Natural killer cell (primary cell): Measurements from ENCODE around the gene TMEM18. TPM values are rescaled to one million over a fixed set of nuclear protein-coding genes. Genes with fewer than 3 reads are reported as not detected.

ENCODE experiments used
- ATAC-seq, 3 donors: fragments of 150-1000 bp in 2 of 3; fragments of 200-7000 bp in 1 of 3; cut with Tn5 transposase; 1 replicate in 1 of 3; 2 replicates in 2 of 3; pipeline ENCODE4 v1.10.0; 2021; ENCODE audit warnings: mild to moderate bottlenecking in 2 of 3, moderate library complexity in 2 of 3
- DNase-seq, 2 donors: peaks; one replicate each; pipeline versions ENCODE4 v3.0.0 to v3.0.0-alpha.2; 2013 to 2021; ENCODE audit warnings: mixed read lengths in 1 of 2
- H3K27ac ChIP-seq: one replicate; pipeline ENCODE4 v1.5.1; 2013; ENCODE audit warnings: mild to moderate bottlenecking, low read length
- H3K27me3 ChIP-seq: one replicate; pipeline ENCODE4 v1.6.1; 2013; ENCODE audit warnings: low read length; ENCODE audit not compliant: control insufficient read depth, insufficient read depth
- H3K36me3 ChIP-seq: one replicate; pipeline ENCODE4 v1.6.1; 2013; ENCODE audit warnings: low read length; ENCODE audit not compliant: control insufficient read depth, insufficient read depth
- H3K4me1 ChIP-seq: one replicate; pipeline ENCODE4 v1.6.1; 2013; ENCODE audit warnings: low read length; ENCODE audit not compliant: control insufficient read depth, insufficient read depth
- H3K4me3 ChIP-seq: one replicate; pipeline ENCODE4 v1.5.1; 2013; ENCODE audit warnings: low read length
- H3K9me3 ChIP-seq: one replicate; pipeline ENCODE4 v1.6.1; 2013; ENCODE audit warnings: low read length; ENCODE audit not compliant: control insufficient read depth, insufficient read depth
- H3K27ac Mint-ChIP-seq, 2 donors: one replicate each; pipeline ENCODE4 v1.8.0; 2022; ENCODE audit warnings: mild to moderate bottlenecking in 2 of 2, mixed read lengths in 2 of 2, moderate library complexity in 1 of 2
- H3K27me3 Mint-ChIP-seq, 2 donors: one replicate each; pipeline ENCODE4 v1.8.0; 2022; ENCODE audit warnings: low read depth in 2 of 2, mixed read lengths in 2 of 2
- H3K36me3 Mint-ChIP-seq: one replicate; pipeline ENCODE4 v1.8.0; 2022; ENCODE audit warnings: mixed read lengths
- H3K4me1 Mint-ChIP-seq, 2 donors: one replicate each; pipeline ENCODE4 v1.8.0; 2022; ENCODE audit warnings: mixed read lengths in 2 of 2
- H3K4me3 Mint-ChIP-seq: one replicate; pipeline ENCODE4 v1.8.0; 2022; ENCODE audit warnings: mild to moderate bottlenecking, moderate library complexity, mixed read lengths
- H3K9me3 Mint-ChIP-seq, 2 donors: one replicate each; pipeline ENCODE4 v1.8.0; 2022; ENCODE audit warnings: mixed read lengths in 2 of 2
- WGBS: methylation state at CpG from one replicate; pipeline ENCODE4 v1.1.7; 2013; ENCODE audit warnings: missing lambda C conversion rate; ENCODE audit not compliant: insufficient coverage; 5-methylcytosine and 5-hydroxymethylcytosine counted together
- intact Hi-C: fragments of 100-400 bp; cut with micrococcal nuclease; formaldehyde crosslinking; loops from one replicate; pipeline ENCODE4 v1.14.2; 2022
- total RNA-seq, 4 donors: library from RNA; stranded (reverse); fragments of 120-200 nt in 1 of 4; gene quantifications; one replicate each; pipeline versions ENCODE4 v1.2.3 to v1.2.4, GENCODE V29; 2013 to 2022
- TF ChIP-seq, protein P1 (sequence below): fragments of 200-600 bp; IDR thresholded peaks from one replicate; pipeline ENCODE4 v1.8.0; 2022; ENCODE audit warnings: antibody characterized with exemption

TMEM18 gene
- total RNA-seq, 3 donors from 2014 or later (not counting 1 experiment from before 2014, with no cell fraction given): 22.0 to 30.8 (median 22.1) TPM

DNA sequence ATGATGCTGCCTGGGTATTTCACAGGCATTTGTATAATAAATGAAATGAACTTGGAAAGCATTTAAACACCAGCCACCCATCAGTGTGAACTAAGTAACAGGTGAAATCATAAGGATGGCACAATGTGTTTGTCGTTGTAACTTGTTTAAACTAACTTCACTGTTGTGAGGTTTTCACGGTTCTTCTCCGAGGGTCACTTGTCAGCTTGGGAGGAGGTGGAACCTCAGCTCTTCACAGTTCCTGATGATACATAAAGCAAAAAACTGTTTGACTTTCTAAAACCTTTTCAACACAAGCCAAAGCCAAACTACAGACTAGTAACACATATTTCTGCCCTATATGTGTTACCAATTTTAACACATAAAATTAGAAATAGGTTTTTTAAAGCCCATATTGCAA is 13.1 kb downstream of the TMEM18 start:
- H3K4me1 Mint-ChIP-seq: peaks cover 50 to 63% of the 10 kb centered on the region in 2 donors
- WGBS: 27% methylated on average over 2 of the region's 3 CpGs
- H3K4me1 ChIP-seq: peaks cover 44% of the 10 kb centered on the region
- peak; percentile 49 to 75 (median 65) for ATAC-seq
- peak overlapping the region; percentile 62 for H3K4me3 Mint-ChIP-seq
- TF ChIP-seq, protein P1, sequence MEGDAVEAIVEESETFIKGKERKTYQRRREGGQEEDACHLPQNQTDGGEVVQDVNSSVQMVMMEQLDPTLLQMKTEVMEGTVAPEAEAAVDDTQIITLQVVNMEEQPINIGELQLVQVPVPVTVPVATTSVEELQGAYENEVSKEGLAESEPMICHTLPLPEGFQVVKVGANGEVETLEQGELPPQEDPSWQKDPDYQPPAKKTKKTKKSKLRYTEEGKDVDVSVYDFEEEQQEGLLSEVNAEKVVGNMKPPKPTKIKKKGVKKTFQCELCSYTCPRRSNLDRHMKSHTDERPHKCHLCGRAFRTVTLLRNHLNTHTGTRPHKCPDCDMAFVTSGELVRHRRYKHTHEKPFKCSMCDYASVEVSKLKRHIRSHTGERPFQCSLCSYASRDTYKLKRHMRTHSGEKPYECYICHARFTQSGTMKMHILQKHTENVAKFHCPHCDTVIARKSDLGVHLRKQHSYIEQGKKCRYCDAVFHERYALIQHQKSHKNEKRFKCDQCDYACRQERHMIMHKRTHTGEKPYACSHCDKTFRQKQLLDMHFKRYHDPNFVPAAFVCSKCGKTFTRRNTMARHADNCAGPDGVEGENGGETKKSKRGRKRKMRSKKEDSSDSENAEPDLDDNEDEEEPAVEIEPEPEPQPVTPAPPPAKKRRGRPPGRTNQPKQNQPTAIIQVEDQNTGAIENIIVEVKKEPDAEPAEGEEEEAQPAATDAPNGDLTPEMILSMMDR: no peak
- peaks cover 0 to 4% of the 10 kb centered on the region in 2 donors for H3K27me3 Mint-ChIP-seq
- H3K36me3 ChIP-seq: peaks cover 27% of the 10 kb centered on the region
- H3K27me3 ChIP-seq: no peaks in the 10 kb centered on the region
- H3K36me3 Mint-ChIP-seq: peaks cover 26% of the 10 kb centered on the region
- intact Hi-C loops: loop anchor here (10.0 kb wide), 1 partner anchor 129 kb away; no protein-coding TSS in a partner anchor
- H3K27ac ChIP-seq: no peak overlapping the region
- peaks cover 14% of the 10 kb centered on the region for H3K9me3 ChIP-seq
- H3K4me3 ChIP-seq: no peak overlapping the region
- DNase-seq: no peak
- H3K9me3 Mint-ChIP-seq: peaks cover 6 to 8% of the 10 kb centered on the region in 2 donors
- H3K27ac Mint-ChIP-seq: peak overlapping the region; percentile 52 to 59

GRCh38 chr2:663221-663620 is 14.0 kb downstream of the TMEM18 start:
- ATAC-seq (no peak), DNase-seq (no peak)
- Mint-ChIP-seq H3K4me3 (peak overlapping the region; percentile 62), H3K36me3 (peaks cover 22% of the 10 kb centered on the region), H3K4me1 (peaks cover 50 to 68% of the 10 kb centered on the region in 2 donors), H3K27ac (peak overlapping the region; percentile 52 to 59), H3K9me3 (peaks cover 6 to 8% of the 10 kb centered on the region in 2 donors), H3K27me3 (peaks cover 0 to 7% of the 10 kb centered on the region in 2 donors)
- Histone ChIP-seq H3K4me3 (no peak overlapping the region), H3K27ac (no peak overlapping the region), H3K9me3 (peaks cover 14% of the 10 kb centered on the region), H3K27me3 (no peaks in the 10 kb centered on the region), H3K4me1 (peaks cover 44% of the 10 kb centered on the region), H3K36me3 (peaks cover 18% of the 10 kb centered on the region)
- TF ChIP-seq, protein P1: no peak
- intact Hi-C loops: loop anchor here (10.0 kb wide), 1 partner anchor 128 kb away; no protein-coding TSS in a partner anchor
- 87% methylated on average over 13 of the region's 13 CpGs for WGBS

DNA sequence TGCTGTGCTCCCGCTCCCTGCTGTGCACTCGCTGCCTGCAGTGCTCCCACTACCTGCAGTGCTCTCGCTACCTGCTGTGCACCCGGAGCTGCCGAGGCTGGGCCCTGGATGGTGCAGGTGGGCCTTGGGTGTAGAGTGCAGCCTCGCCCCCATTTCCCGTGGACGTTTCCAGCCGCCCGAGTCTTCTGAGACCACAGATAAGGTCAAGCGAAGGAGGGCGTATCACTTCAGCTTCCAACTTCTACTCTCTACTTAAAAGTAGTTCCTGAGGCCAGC is 15.9 kb downstream of the TMEM18 start:
- TF ChIP-seq, protein P1: no peak
- H3K4me1 Mint-ChIP-seq: peaks cover 66 to 85% of the 10 kb centered on the region in 2 donors

More for the DNA sequence above, 15.9 kb downstream of the TMEM18 start:
- H3K36me3 Mint-ChIP-seq: peaks cover 13% of the 10 kb centered on the region
- intact Hi-C loops: loop anchor here (10.0 kb wide), 1 partner anchor 126 kb away; no protein-coding TSS in a partner anchor
- no peak overlapping the region for H3K27ac Mint-ChIP-seq
- H3K36me3 ChIP-seq: peaks cover 7% of the 10 kb centered on the region
- DNase-seq (no peak), ATAC-seq (no peak)
- H3K27me3 Mint-ChIP-seq: peaks cover 0 to 7% of the 10 kb centered on the region in 2 donors
- peaks cover 14% of the 10 kb centered on the region for H3K9me3 ChIP-seq
- peaks cover 6 to 8% of the 10 kb centered on the region in 2 donors for H3K9me3 Mint-ChIP-seq
- no peak overlapping the region for H3K4me3 Mint-ChIP-seq
- peaks cover 52% of the 10 kb centered on the region for H3K4me1 ChIP-seq
- H3K27me3 ChIP-seq: no peaks in the 10 kb centered on the region
- no peak overlapping the region for H3K4me3 ChIP-seq
- 95% methylated on average over 12 of the region's 12 CpGs for WGBS
- no peak overlapping the region for H3K27ac ChIP-seq
